CMK (cell line): ENCODE data around the gene VRK1.
"Not testable (repeated sequence)": the region's sequence is repeated elsewhere in the genome, so short reads cannot be mapped to it uniquely, and the experiment has no call there.

Source experiments
- DNase-seq: peaks from one replicate; pipeline ENCODE4 v3.0.0-alpha.2; 2010; ENCODE audit warnings: low read depth

The VRK1 gene

GRCh38 chr14:96883974-96884373 is 86.8 kb downstream of the VRK1 start:
- DNase-seq: not testable (repeated sequence)

GRCh38 chr14:96888158-96888557 is 91.0 kb downstream of the VRK1 start:
- DNase-seq: no peak

- no peak for DNase-seq
Measured at GRCh38 chr14:96888593-96888992, 91.4 kb downstream of the VRK1 start.

- DNase-seq: no peak
Measured at GRCh38 chr14:96889091-96889490, 91.9 kb downstream of the VRK1 start.

- DNase-seq: no peak
Measured at GRCh38 chr14:96893966-96894622, 96.9 kb downstream of the VRK1 start.

GRCh38 chr14:96894966-96895365 is 97.8 kb downstream of the VRK1 start:
- no peak for DNase-seq

GRCh38 chr14:96895658-96896271 is 98.6 kb downstream of the VRK1 start:
- DNase-seq: no peak

GRCh38 chr14:96897184-96897583 is 100.0 kb downstream of the VRK1 start:
- DNase-seq: no peak

- no peak for DNase-seq
Measured at GRCh38 chr14:96901227-96901626, 104.0 kb downstream of the VRK1 start.

GRCh38 chr14:96902004-96902403 is 104.8 kb downstream of the VRK1 start:
- no peak for DNase-seq

GRCh38 chr14:96903444-96904023 is 106.4 kb downstream of the VRK1 start:
- no peak for DNase-seq

GRCh38 chr14:96904201-96904600 is 107.0 kb downstream of the VRK1 start:
- DNase-seq: no peak

GRCh38 chr14:96905065-96905464 is 107.9 kb downstream of the VRK1 start:
- DNase-seq: no peak

GRCh38 chr14:96905825-96906224 is 108.6 kb downstream of the VRK1 start:
- DNase-seq: no peak

- no peak for DNase-seq
Measured at GRCh38 chr14:96906434-96906833, 109.3 kb downstream of the VRK1 start.

GRCh38 chr14:96909841-96910364 is 112.7 kb downstream of the VRK1 start:
- DNase-seq: no peak

- no peak for DNase-seq
Measured at GRCh38 chr14:96911499-96912149, 114.4 kb downstream of the VRK1 start.

GRCh38 chr14:96914571-96915128 is 117.5 kb downstream of the VRK1 start:
- no peak for DNase-seq

- no peak for DNase-seq
Measured at GRCh38 chr14:96915478-96915877, 118.3 kb downstream of the VRK1 start.

GRCh38 chr14:96916751-96917150 is 119.6 kb downstream of the VRK1 start:
- no peak for DNase-seq

- peak; percentile 37 for DNase-seq
Measured at GRCh38 chr14:96917442-96917963, 120.3 kb downstream of the VRK1 start.

- no peak for DNase-seq
Measured at GRCh38 chr14:96920023-96920422, 122.8 kb downstream of the VRK1 start.
